ENCODE measurements around the gene RAB3B. TPM values are rescaled to one million over a fixed set of nuclear protein-coding genes. Genes with fewer than 3 reads are reported as not detected.

RAB3B gene
- total RNA-seq, 1 donor from 2014 or later: 86.2 TPM

DNA sequence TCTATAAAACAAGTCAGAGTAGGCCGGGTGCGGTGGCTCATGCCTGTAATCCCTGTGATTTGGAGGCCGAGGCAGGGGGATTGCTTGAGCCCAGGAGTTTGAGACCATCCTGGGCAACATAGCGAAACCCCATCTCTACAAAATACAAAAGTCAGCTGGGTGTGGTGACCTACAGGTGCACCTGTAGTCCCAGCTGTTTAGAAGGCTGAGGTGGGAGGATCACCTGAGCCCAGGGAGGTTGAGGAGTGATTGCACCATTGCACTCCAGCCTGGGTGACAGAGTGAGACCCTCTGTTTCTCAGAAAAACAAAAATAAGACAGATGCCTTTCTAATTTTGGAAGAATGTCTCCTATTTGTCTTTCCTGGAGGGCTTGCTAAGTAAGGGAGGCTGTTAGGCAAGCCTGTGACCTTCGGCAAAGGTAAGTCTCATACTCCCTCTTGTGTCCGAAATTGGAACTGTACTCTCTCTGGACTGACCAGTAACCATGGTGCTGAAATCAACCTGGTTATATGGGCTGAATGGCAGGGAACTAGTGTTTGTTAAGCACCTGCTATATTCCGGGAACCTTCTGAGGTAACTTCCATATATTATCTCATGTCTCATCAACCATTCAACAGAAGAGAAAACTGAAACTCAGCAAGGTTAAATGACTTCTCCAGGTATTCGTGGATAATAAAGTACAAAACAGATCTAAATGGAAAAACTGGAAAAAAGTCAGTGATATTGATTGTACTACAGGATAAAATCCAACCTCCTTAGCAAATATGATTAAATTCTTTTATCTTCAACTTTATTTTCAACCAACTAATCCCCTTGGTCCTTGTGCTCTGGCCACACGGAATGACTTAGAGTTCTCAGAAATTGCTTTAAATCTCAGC lies 11.8 kb upstream of the RAB3B start:
- Mint-ChIP-seq H3K4me3 (ENCODE audit: low read depth) (no peak overlapping the region), H3K4me1 (ENCODE audit: low read depth) (peaks cover 19% of the 10 kb centered on the region)

DNA sequence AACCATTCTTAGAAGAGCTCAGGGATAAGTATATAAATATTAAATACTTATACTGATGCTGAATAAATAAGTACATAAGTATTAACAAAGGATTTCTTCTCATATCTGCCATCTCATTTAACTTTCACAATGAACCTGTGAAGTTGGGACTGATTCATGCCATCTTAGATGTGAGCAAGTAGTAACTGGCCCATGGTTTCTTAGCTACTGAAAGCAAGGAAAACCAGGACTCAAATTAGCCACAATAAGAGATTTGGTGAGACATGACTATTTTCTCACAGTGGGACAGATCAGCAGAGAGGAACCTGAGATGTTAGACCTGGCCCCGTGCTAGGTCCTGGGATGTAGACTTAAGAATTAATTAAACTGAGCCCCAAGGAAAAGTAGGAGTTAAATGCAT lies 8.2 kb upstream of the RAB3B start:
- Mint-ChIP-seq H3K36me3 (ENCODE audit: insufficient read depth) (no peaks in the 10 kb centered on the region), H3K4me1 (ENCODE audit: low read depth) (peaks cover 5% of the 10 kb centered on the region), H3K27me3 (peaks cover 6% of the 10 kb centered on the region), H3K27ac (no peak overlapping the region), H3K9me3 (ENCODE audit: low read depth) (no peaks in the 10 kb centered on the region), H3K4me3 (ENCODE audit: low read depth) (no peak overlapping the region)
- TF ChIP-seq CTCF (IDR thresholded peaks at IDR 0.05; ENCODE audit: unreplicated experiment): no peak
- DNase-seq (ENCODE audit: low spot score, unreplicated experiment): no peak

More for the DNA sequence above, 11.8 kb upstream of the RAB3B start:
- Mint-ChIP-seq H3K9me3 (ENCODE audit: low read depth) (no peaks in the 10 kb centered on the region), H3K27me3 (no peaks in the 10 kb centered on the region), H3K36me3 (ENCODE audit: insufficient read depth) (no peaks in the 10 kb centered on the region), H3K27ac (no peak overlapping the region)
- TF ChIP-seq CTCF (IDR thresholded peaks at IDR 0.05; ENCODE audit: unreplicated experiment): peak; percentile 94
- DNase-seq (ENCODE audit: low spot score, unreplicated experiment): peak; percentile 63

GRCh38 chr1:51997974-51998382 lies 7.5 kb upstream of the RAB3B start:
- Mint-ChIP-seq H3K36me3 (ENCODE audit: insufficient read depth) (no peaks in the 10 kb centered on the region), H3K27me3 (peaks cover 8% of the 10 kb centered on the region), H3K4me3 (ENCODE audit: low read depth) (no peak overlapping the region), H3K4me1 (ENCODE audit: low read depth) (peaks cover 5% of the 10 kb centered on the region), H3K9me3 (ENCODE audit: low read depth) (no peaks in the 10 kb centered on the region), H3K27ac (no peak overlapping the region)
- TF ChIP-seq CTCF (IDR thresholded peaks at IDR 0.05; ENCODE audit: unreplicated experiment): no peak
- DNase-seq (ENCODE audit: low spot score, unreplicated experiment): no peak

GRCh38 chr1:51989582-51990477 lies 670 bp downstream of the RAB3B start:
- Mint-ChIP-seq H3K9me3 (ENCODE audit: low read depth) (no peaks in the 10 kb centered on the region), H3K27me3 (peaks cover 15% of the 10 kb centered on the region), H3K4me3 (ENCODE audit: low read depth) (peak overlapping the region; percentile 87), H3K4me1 (ENCODE audit: low read depth) (peaks cover 29% of the 10 kb centered on the region), H3K27ac (peak overlapping the region; percentile 68), H3K36me3 (ENCODE audit: insufficient read depth) (peaks cover 3% of the 10 kb centered on the region)
- TF ChIP-seq CTCF (IDR thresholded peaks at IDR 0.05; ENCODE audit: unreplicated experiment): no peak
- DNase-seq (ENCODE audit: low spot score, unreplicated experiment): no peak

DNA sequence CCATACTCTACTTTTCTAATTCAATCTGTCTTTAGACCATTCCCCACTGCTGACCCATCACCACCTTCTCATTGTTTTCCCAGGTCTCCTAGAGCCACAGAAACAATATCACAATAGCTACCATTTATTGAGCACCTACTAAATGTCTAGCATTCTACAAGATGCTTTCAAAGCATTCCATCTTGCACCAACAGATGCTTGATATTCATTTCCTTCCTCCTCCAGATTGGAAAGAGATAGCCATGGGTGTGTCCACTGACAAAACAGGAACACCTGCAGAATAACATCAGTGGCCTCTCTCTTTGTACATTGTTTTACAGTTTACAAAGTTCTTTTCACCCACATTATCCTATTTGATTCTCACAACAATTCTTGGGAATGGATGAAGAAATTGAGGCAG lies 2.2 kb downstream of the RAB3B start:
- no peak overlapping the region for H3K27ac Mint-ChIP-seq
- H3K4me1 Mint-ChIP-seq (ENCODE audit: low read depth): peaks cover 29% of the 10 kb centered on the region
- peaks cover 11% of the 10 kb centered on the region for H3K27me3 Mint-ChIP-seq
- peaks cover 3% of the 10 kb centered on the region for H3K36me3 Mint-ChIP-seq (ENCODE audit: insufficient read depth)
- no peaks in the 10 kb centered on the region for H3K9me3 Mint-ChIP-seq (ENCODE audit: low read depth)
- no peak for TF ChIP-seq CTCF (IDR thresholded peaks at IDR 0.05; ENCODE audit: unreplicated experiment)
- H3K4me3 Mint-ChIP-seq (ENCODE audit: low read depth): peak overlapping the region; percentile 87
- no peak for DNase-seq (ENCODE audit: low spot score, unreplicated experiment)

Measured in progenitor cell of endocrine pancreas (in vitro differentiated cells).